CD4-positive, alpha-beta memory T cell (primary cell): ENCODE measurements around the gene PTPRJ. TPM values are rescaled to one million over a fixed set of nuclear protein-coding genes. Genes with fewer than 3 reads are reported as not detected.

Experiments
- CTCF ChIA-PET: fragments of 350-600 bp; sonication (Branson Sonifier 250); formaldehyde crosslinking; loops from one replicate; lab custom pipeline; 2021; ENCODE audit warnings: inconsistent platforms; ENCODE audit not compliant: partially characterized antibody; lab: Charles Lee
- POLR2A ChIA-PET: fragments of 350-600 bp; sonication (Branson Sonifier 250); formaldehyde crosslinking; loops from one replicate; lab custom pipeline; 2021; ENCODE audit not compliant: partially characterized antibody; lab: Charles Lee
- DNase-seq, 5 donors: peaks; one replicate each; pipeline versions ENCODE4 v3.0.0 to v3.0.0-alpha.2; 2020 to 2022; ENCODE audit warnings: mixed read lengths in 1 of 5
- H3K27ac ChIP-seq: one replicate; pipeline ENCODE4 v1.7.0; 2013; ENCODE audit warnings: low read depth, low read length
- H3K27me3 ChIP-seq: 2 replicates; pipeline ENCODE4 v1.7.0; 2013; ENCODE audit warnings: mild to moderate bottlenecking, low read length, moderate library complexity; ENCODE audit not compliant: insufficient read depth
- H3K36me3 ChIP-seq: 2 replicates; pipeline ENCODE4 v1.7.0; 2013; ENCODE audit warnings: mild to moderate bottlenecking, low read length, moderate library complexity; ENCODE audit not compliant: insufficient read depth
- H3K4me1 ChIP-seq: 2 replicates; pipeline ENCODE4 v1.7.0; 2013; ENCODE audit warnings: mild to moderate bottlenecking, low read length, moderate library complexity; ENCODE audit not compliant: insufficient read depth
- H3K4me3 ChIP-seq, 2 donors: one replicate each; pipeline ENCODE4 v1.7.0; 2013; ENCODE audit warnings: low read length in 2 of 2, mild to moderate bottlenecking in 1 of 2
- H3K9me3 ChIP-seq, 2 donors: one replicate each; pipeline ENCODE4 v1.7.0; 2013; ENCODE audit warnings: low read length in 2 of 2, control low read depth in 1 of 2; ENCODE audit not compliant: control insufficient read depth in 1 of 2
- H3K27ac Mint-ChIP-seq, 7 donors: one replicate each; pipeline ENCODE4 v1.8.0; 2020 to 2021; ENCODE audit warnings: mixed read lengths in 7 of 7, mild to moderate bottlenecking in 6 of 7, inconsistent platforms in 3 of 7, moderate library complexity in 3 of 7
- H3K27me3 Mint-ChIP-seq, 2 donors: one replicate each; pipeline ENCODE4 v1.8.0; 2020 to 2021; ENCODE audit warnings: mixed read lengths in 2 of 2
- H3K36me3 Mint-ChIP-seq, 2 donors: one replicate each; pipeline ENCODE4 v1.8.0; 2020 to 2021; ENCODE audit warnings: mixed read lengths in 2 of 2, inconsistent platforms in 1 of 2, mild to moderate bottlenecking in 1 of 2
- H3K4me1 Mint-ChIP-seq, 4 donors: one replicate each; pipeline ENCODE4 v1.8.0; 2020 to 2021; ENCODE audit warnings: mixed read lengths in 4 of 4, mild to moderate bottlenecking in 1 of 4
- H3K4me3 Mint-ChIP-seq, 8 donors: one replicate each; pipeline ENCODE4 v1.8.0; 2020 to 2021; ENCODE audit warnings: mixed read lengths in 8 of 8, mild to moderate bottlenecking in 7 of 8, moderate library complexity in 6 of 8, inconsistent platforms in 3 of 8
- H3K9me3 Mint-ChIP-seq, 8 donors: one replicate each; pipeline ENCODE4 v1.8.0; 2020 to 2021; ENCODE audit warnings: mixed read lengths in 8 of 8, mild to moderate bottlenecking in 5 of 8, inconsistent platforms in 3 of 8, moderate library complexity in 1 of 8
- intact Hi-C: fragments of 100-400 bp; cut with micrococcal nuclease; formaldehyde crosslinking; loops from one replicate; pipeline ENCODE4 v1.15.1; 2023
- polyA plus RNA-seq, 2 donors: library from polyadenylated mRNA; unstranded; fragments of 300-500 nt; fragmentation: Illumina TruSeq; gene quantifications; one replicate each; pipeline ENCODE4 v1.2.3, GENCODE V29; 2021
- total RNA-seq, 2 experiments: library from RNA; stranded (reverse); gene quantifications; one replicate each; pipeline ENCODE4 v1.2.3, GENCODE V29; 2021

PTPRJ gene
- total and polyA plus RNA-seq, 4 experiments from 2014 or later = 3.3 to 57.9 (median 37.2) TPM

DNA sequence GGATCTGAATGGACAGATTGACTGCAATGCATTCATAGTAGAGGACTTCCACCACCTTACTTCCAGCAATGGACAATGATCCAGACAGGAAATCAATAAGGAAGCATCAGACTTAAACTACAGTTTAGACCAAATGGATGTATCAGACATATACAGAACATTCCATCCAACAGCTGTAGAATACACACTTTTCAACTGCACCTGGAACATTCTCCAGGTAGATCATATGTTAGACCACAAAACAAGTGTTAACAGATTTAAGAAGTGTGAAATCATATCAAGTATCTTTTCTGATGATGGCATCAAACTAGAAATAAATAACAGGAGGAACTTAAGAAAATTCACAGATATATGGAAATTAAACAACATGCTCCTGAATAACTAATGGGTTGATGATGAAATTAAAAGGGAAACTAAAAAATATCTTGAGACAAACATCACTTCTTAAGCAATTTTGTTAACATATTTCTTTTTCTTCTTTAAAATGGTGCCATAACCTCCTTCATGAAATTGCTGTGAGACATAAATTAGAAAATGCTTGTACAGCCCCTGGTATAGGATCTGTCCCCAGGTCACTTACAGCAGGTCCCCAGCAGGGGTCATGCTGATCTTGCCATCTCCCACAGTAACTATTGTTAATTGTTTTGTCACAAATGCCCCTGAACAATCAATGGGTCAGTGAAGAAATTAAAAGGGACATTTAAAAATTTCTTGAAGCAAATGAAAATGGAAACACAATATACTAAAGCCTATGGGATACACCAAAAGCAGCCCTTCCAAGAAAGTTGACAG, 136.3 kb downstream of the PTPRJ start:
- intact Hi-C loops = loop anchor here (10.0 kb wide), 1 partner anchor 1408 kb away; no protein-coding TSS in a partner anchor
- peak overlapping the region in 1 of 7 donors; percentile 10 for H3K27ac Mint-ChIP-seq
- no peak overlapping the region for H3K4me3 Mint-ChIP-seq
- H3K4me1 Mint-ChIP-seq = peaks cover 0 to 3% (median under 1%) of the 10 kb centered on the region in 4 donors
- peaks cover 54 to 64% of the 10 kb centered on the region in 2 donors for H3K36me3 Mint-ChIP-seq
- peaks cover 4 to 18% (median 13%) of the 10 kb centered on the region in 8 donors for H3K9me3 Mint-ChIP-seq
- Histone ChIP-seq H3K4me3 (no peak overlapping the region), H3K36me3 (peaks cover 12% of the 10 kb centered on the region), H3K4me1 (no peaks in the 10 kb centered on the region), H3K27ac (no peak overlapping the region), H3K27me3 (no peaks in the 10 kb centered on the region), H3K9me3 (peaks cover 0 to 6% of the 10 kb centered on the region in 2 donors)
- POLR2A ChIA-PET = no interaction called here
- CTCF ChIA-PET = interaction anchor here (1.1 to 14.3 kb wide), 3 partner anchors 7 to 185 kb away, joined by 3 to 487 read pairs (median 4); no protein-coding TSS in a partner anchor
- no peak for DNase-seq
- H3K27me3 Mint-ChIP-seq = no peaks in the 10 kb centered on the region

DNA sequence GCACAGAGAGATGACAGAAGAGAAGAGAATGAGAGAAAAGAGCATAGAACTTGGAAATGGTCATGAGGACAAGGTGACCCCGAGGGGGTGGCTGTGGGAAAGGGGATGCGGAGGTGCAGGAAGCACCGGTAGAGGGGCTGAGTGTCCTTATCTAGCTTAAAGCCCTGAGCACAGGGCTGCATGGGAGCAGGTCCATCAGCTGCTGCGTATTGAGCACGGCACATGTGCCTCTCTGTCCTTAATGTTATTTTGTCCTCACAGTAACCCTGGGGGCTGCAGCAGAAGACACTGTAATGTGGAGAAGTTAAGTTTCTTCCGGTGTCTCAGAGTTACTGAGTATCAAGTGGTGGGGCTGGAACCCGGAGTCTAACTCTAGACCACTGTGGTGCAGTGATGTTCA, 141.9 kb downstream of the PTPRJ start:
- Histone ChIP-seq H3K9me3 (no peaks in the 10 kb centered on the region), H3K4me1 (no peaks in the 10 kb centered on the region), H3K27ac (no peak overlapping the region), H3K36me3 (peaks cover 42% of the 10 kb centered on the region), H3K4me3 (no peak overlapping the region), H3K27me3 (no peaks in the 10 kb centered on the region)
- peaks cover 75 to 85% of the 10 kb centered on the region in 2 donors for H3K36me3 Mint-ChIP-seq
- H3K4me1 Mint-ChIP-seq = peaks cover 0 to 3% (median 0%) of the 10 kb centered on the region in 4 donors
- DNase-seq = no peak
- ChIA-PET CTCF (interaction anchor here (1.5 kb wide), 2 partner anchors 13 to 187 kb away, joined by 3 to 5 read pairs; no protein-coding TSS in a partner anchor), POLR2A (no interaction called here)
- no peaks in the 10 kb centered on the region for H3K27me3 Mint-ChIP-seq
- intact Hi-C loops = no loop called here
- H3K9me3 Mint-ChIP-seq = no peaks in the 10 kb centered on the region
- H3K27ac Mint-ChIP-seq = peak overlapping the region in 1 of 7 donors; percentile 68
- H3K4me3 Mint-ChIP-seq = no peak overlapping the region

DNA sequence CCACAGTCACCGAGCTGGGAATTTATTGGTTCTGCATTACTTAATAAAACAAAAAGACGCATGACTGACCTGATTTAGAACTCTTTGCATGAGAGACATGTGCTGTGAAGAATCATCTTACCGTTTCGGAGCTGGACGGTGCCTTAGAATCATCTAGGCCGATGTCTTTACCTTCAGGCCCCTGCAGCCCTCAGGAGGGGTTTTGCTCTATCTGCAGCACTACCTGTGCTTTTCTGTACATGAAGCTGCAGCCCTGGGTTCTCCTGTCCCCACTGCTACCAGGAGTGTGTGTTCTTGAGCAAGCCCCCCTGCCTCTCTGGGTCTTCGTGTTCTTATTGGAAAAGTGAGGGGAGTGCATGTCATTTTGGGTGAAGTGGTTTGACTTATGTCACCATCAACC, 142.3 kb downstream of the PTPRJ start:
- Histone ChIP-seq H3K4me3 (no peak overlapping the region), H3K36me3 (peaks cover 46% of the 10 kb centered on the region), H3K4me1 (no peaks in the 10 kb centered on the region), H3K27me3 (no peaks in the 10 kb centered on the region), H3K27ac (no peak overlapping the region), H3K9me3 (no peaks in the 10 kb centered on the region)
- Mint-ChIP-seq H3K27ac (peak overlapping the region in 1 of 7 donors; percentile 77), H3K36me3 (peaks cover 79 to 87% of the 10 kb centered on the region in 2 donors), H3K9me3 (no peaks in the 10 kb centered on the region), H3K4me3 (no peak overlapping the region), H3K27me3 (no peaks in the 10 kb centered on the region), H3K4me1 (peaks cover 0 to 3% (median 0%) of the 10 kb centered on the region in 4 donors)
- no peak for DNase-seq
- CTCF ChIA-PET = no interaction called here
- intact Hi-C loops = no loop called here
- POLR2A ChIA-PET = no interaction called here

DNA sequence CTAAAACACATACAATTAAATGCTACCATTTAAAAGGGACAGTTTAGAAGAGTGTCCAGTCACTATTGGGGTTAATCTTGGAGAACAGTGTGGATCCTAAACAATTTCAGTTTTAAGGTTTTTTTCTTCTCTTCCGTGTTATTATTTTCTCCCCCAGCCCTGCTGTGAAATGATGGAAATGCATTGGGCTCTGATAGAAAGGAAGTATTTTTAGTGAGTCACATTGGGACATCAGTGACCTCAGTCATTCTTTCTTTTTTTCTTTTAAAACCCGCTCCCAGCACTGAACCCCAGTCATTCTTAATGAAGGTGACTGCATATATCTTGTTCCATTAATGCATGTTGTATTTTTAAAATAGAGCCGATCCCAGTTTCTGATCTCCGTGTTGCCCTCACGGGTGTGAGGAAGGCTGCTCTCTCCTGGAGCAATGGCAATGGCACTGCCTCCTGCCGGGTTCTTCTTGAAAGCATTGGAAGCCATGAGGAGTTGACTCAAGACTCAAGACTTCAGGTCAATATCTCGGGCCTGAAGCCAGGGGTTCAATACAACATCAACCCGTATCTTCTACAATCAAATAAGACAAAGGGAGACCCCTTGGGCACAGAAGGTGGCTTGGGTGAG, 143.0 kb downstream of the PTPRJ start:
- no peak overlapping the region for H3K27ac ChIP-seq
- peaks cover 80 to 89% of the 10 kb centered on the region in 2 donors for H3K36me3 Mint-ChIP-seq
- no peaks in the 10 kb centered on the region for H3K27me3 ChIP-seq
- intact Hi-C loops = no loop called here
- H3K4me3 Mint-ChIP-seq = no peak overlapping the region
- H3K4me1 ChIP-seq = no peaks in the 10 kb centered on the region
- ChIA-PET POLR2A (no interaction called here), CTCF (interaction anchor here (1.6 kb wide), 1 partner anchor 14 kb away, joined by 6 read pairs; no protein-coding TSS in a partner anchor)
- peaks cover 0 to 3% (median 0%) of the 10 kb centered on the region in 4 donors for H3K4me1 Mint-ChIP-seq
- no peak overlapping the region for H3K4me3 ChIP-seq
- no peaks in the 10 kb centered on the region for H3K9me3 ChIP-seq
- H3K27ac Mint-ChIP-seq = no peak overlapping the region
- no peaks in the 10 kb centered on the region for H3K27me3 Mint-ChIP-seq
- H3K9me3 Mint-ChIP-seq = no peaks in the 10 kb centered on the region
- peaks cover 53% of the 10 kb centered on the region for H3K36me3 ChIP-seq
- DNase-seq = no peak

DNA sequence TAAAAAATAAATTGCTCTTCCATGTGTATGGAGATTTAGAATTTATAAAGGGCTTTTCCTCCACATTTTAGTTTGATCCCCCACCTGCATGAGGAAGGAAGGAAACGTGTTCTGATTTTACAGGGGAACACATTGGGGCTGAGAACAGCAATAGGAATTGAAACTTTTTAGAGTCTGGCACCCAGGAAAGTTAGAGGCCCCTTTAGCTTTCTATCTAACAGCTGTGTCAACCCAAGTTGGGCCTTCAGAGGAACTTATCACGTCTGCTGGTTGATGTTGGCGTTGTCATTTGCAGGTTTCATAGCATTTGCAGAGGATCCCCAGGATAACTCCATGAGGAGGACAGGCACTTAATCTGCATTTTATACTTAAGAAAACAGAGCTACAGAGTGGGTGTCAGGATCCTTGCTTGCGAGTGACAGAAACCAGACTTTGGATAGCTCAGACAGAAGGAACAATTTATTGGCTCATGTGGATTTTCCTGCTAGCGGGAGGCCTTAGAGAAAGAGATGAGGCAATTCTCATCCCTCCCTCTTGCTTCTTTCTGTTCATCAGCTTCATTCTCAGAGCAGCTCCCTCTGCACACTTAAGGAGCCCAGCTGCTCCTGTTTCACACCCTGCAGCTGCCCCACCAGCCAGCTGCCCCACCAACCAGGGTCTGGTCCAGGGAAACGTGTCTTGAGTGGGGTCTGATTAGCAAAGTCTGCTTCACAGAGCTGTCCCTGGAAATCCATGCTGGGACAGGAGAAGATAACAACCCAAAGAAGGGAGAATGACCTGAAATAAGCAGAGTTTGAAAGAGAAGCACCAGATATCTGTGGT, 143.8 kb downstream of the PTPRJ start:
- Histone ChIP-seq H3K9me3 (no peaks in the 10 kb centered on the region), H3K27ac (no peak overlapping the region), H3K4me1 (no peaks in the 10 kb centered on the region), H3K36me3 (peaks cover 61% of the 10 kb centered on the region), H3K4me3 (no peak overlapping the region), H3K27me3 (no peaks in the 10 kb centered on the region)
- intact Hi-C loops = no loop called here
- H3K9me3 Mint-ChIP-seq = no peaks in the 10 kb centered on the region
- ChIA-PET POLR2A (no interaction called here), CTCF (interaction anchor here (1.6 kb wide), 1 partner anchor 15 kb away, joined by 6 read pairs; no protein-coding TSS in a partner anchor)
- H3K4me3 Mint-ChIP-seq = no peak overlapping the region
- no peaks in the 10 kb centered on the region for H3K27me3 Mint-ChIP-seq
- DNase-seq = no peak
- peaks cover 83 to 91% of the 10 kb centered on the region in 2 donors for H3K36me3 Mint-ChIP-seq
- H3K4me1 Mint-ChIP-seq = peaks cover 0 to 3% (median 1%) of the 10 kb centered on the region in 4 donors
- peak overlapping the region in 2 of 7 donors; percentile 1 to 32 for H3K27ac Mint-ChIP-seq

DNA sequence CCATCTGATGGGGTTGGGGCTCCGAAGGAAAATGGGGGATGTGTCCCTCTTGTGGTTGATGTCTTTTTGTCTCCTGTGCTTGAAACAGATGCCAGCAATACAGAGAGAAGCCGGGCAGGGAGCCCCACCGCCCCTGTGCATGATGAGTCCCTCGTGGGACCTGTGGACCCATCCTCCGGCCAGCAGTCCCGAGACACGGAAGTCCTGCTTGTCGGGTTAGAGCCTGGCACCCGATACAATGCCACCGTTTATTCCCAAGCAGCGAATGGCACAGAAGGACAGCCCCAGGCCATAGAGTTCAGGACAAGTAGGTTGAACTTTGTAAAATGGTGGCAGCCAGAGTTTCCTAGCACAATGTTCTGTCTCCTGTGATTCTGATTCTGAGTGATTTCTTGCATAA, 144.5 kb downstream of the PTPRJ start:
- intact Hi-C loops = no loop called here
- Histone ChIP-seq H3K27me3 (no peaks in the 10 kb centered on the region), H3K4me3 (no peak overlapping the region), H3K9me3 (no peaks in the 10 kb centered on the region), H3K4me1 (no peaks in the 10 kb centered on the region), H3K27ac (no peak overlapping the region), H3K36me3 (peaks cover 67% of the 10 kb centered on the region)
- no peak for DNase-seq
- CTCF ChIA-PET = interaction anchor here (1.6 kb wide), 1 partner anchor 15 kb away, joined by 6 read pairs; no protein-coding TSS in a partner anchor
- Mint-ChIP-seq H3K27me3 (no peaks in the 10 kb centered on the region), H3K9me3 (no peaks in the 10 kb centered on the region), H3K27ac (peak overlapping the region in 1 of 7 donors; percentile 2), H3K4me1 (peaks cover 0 to 7% (median 2%) of the 10 kb centered on the region in 4 donors), H3K4me3 (no peak overlapping the region), H3K36me3 (peaks cover 87 to 93% of the 10 kb centered on the region in 2 donors)
- POLR2A ChIA-PET = no interaction called here
